Stimulated activated CD8-positive, alpha-beta memory T cell treated with anti-CD3 and anti-CD28 coated beads, Interleukin-7, amount 100 ng/mL, for 24 hours (primary cell): ENCODE data around the gene RBP4.

Source experiments
- DNase-seq: peaks from one replicate; pipeline ENCODE4 v3.0.0-alpha.2; 2020; ENCODE audit warnings: low read depth

RBP4 gene

GRCh38 chr10:93595378-93596161 is 5.5 kb downstream of the RBP4 start:
- DNase-seq, result no peak

- no peak for DNase-seq
Measured at GRCh38 chr10:93594518-93594917, 6.5 kb downstream of the RBP4 start.

- no peak for DNase-seq
Measured at GRCh38 chr10:93593749-93594148, 7.3 kb downstream of the RBP4 start.

GRCh38 chr10:93593254-93593653 is 7.8 kb downstream of the RBP4 start:
- no peak for DNase-seq

- DNase-seq, result no peak
Measured at GRCh38 chr10:93591065-93591808, 9.8 kb downstream of the RBP4 start.

GRCh38 chr10:93590638-93591037 is 10.4 kb downstream of the RBP4 start:
- no peak for DNase-seq

- no peak for DNase-seq
Measured at GRCh38 chr10:93589648-93590562, 11.1 kb downstream of the RBP4 start.

- DNase-seq, result no peak
Measured at GRCh38 chr10:93584445-93584844, 16.6 kb downstream of the RBP4 start.

GRCh38 chr10:93580828-93581227 is 20.2 kb downstream of the RBP4 start:
- no peak for DNase-seq

GRCh38 chr10:93579985-93580711 is 20.9 kb downstream of the RBP4 start:
- DNase-seq, result no peak

- DNase-seq, result no peak
Measured at GRCh38 chr10:93579089-93579488, 21.9 kb downstream of the RBP4 start.

GRCh38 chr10:93577565-93577964 is 23.5 kb downstream of the RBP4 start:
- DNase-seq, result no peak

GRCh38 chr10:93576888-93577287 is 24.1 kb downstream of the RBP4 start:
- no peak for DNase-seq

- DNase-seq, result no peak
Measured at GRCh38 chr10:93573924-93574323, 27.1 kb downstream of the RBP4 start.

- DNase-seq, result no peak
Measured at GRCh38 chr10:93573051-93573909, 27.8 kb downstream of the RBP4 start.

GRCh38 chr10:93572606-93573005 is 28.4 kb downstream of the RBP4 start:
- no peak for DNase-seq

GRCh38 chr10:93570383-93570782 is 30.7 kb downstream of the RBP4 start:
- DNase-seq, result no peak

GRCh38 chr10:93568105-93568390 is 33.0 kb downstream of the RBP4 start:
- DNase-seq, result no peak

- no peak for DNase-seq
Measured at GRCh38 chr10:93567277-93568104, 33.5 kb downstream of the RBP4 start.
